Mesodermal cell (in vitro differentiated cells): ENCODE measurements around the gene CACNB3.
A peak's percentile ranks its signal among the peaks of the same experiment; 100 is the strongest.

ENCODE experiments used
- H3K27ac ChIP-seq: 2 replicates; pipeline ENCODE4 v1.7.0; 2013; ENCODE audit warnings: mild to moderate bottlenecking, low read depth, low read length, moderate library complexity; ENCODE audit not compliant: severe bottlenecking
- H3K36me3 ChIP-seq: 2 replicates; pipeline ENCODE4 v1.7.1; 2013; ENCODE audit warnings: mild to moderate bottlenecking, low read length, moderate library complexity; ENCODE audit not compliant: control insufficient read depth, insufficient read depth
- H3K4me1 ChIP-seq: one replicate; pipeline ENCODE4 v1.7.1; 2013; ENCODE audit warnings: mild to moderate bottlenecking, low read length; ENCODE audit not compliant: insufficient read depth, control insufficient read depth, poor library complexity, severe bottlenecking
- H3K4me3 ChIP-seq: 2 replicates; pipeline ENCODE4 v1.7.0; 2013; ENCODE audit warnings: low read length, control low read depth, mild to moderate bottlenecking; ENCODE audit not compliant: insufficient read depth, poor library complexity, severe bottlenecking; ENCODE audit errors: extremely low read depth
- H3K9me3 ChIP-seq: 2 replicates; pipeline ENCODE4 v1.7.1; 2013; ENCODE audit warnings: mild to moderate bottlenecking, low read length, moderate library complexity; ENCODE audit not compliant: control insufficient read depth
- WGBS, 2 experiments: methylation state at CpG; one replicate each; pipeline ENCODE4 v1.1.5; 2013; ENCODE audit warnings: missing lambda C conversion rate in 2 of 2; ENCODE audit not compliant: insufficient coverage in 2 of 2; 5-methylcytosine and 5-hydroxymethylcytosine counted together

Gene CACNB3

GRCh38 chr12:48822139-48822538 lies 3.8 kb downstream of the CACNB3 start:
- peaks cover 5% of the 10 kb centered on the region for H3K4me1 ChIP-seq
- no peak overlapping the region for H3K27ac ChIP-seq
- H3K9me3 ChIP-seq = no peaks in the 10 kb centered on the region
- peaks cover 42% of the 10 kb centered on the region for H3K36me3 ChIP-seq
- H3K4me3 ChIP-seq = no peak overlapping the region
- WGBS, 2 experiments = 81 to 93% methylated on average over 3 of the region's 5 CpGs

- Histone ChIP-seq H3K27ac (no peak overlapping the region), H3K9me3 (no peaks in the 10 kb centered on the region), H3K4me3 (no peak overlapping the region), H3K4me1 (peaks cover 4% of the 10 kb centered on the region), H3K36me3 (peaks cover 47% of the 10 kb centered on the region)
- WGBS, 2 experiments = 89 to 100% methylated on average over 1 of the region's 2 CpGs
Observed at GRCh38 chr12:48822711-48823110, 4.4 kb downstream of the CACNB3 start.

GRCh38 chr12:48823281-48823680 lies 5.0 kb downstream of the CACNB3 start:
- 93 to 98% methylated on average over 9 to 10 of the region's 11 CpGs for WGBS, 2 experiments
- Histone ChIP-seq H3K4me3 (no peak overlapping the region), H3K4me1 (no peaks in the 10 kb centered on the region), H3K9me3 (no peaks in the 10 kb centered on the region), H3K27ac (no peak overlapping the region), H3K36me3 (peaks cover 53% of the 10 kb centered on the region)

- no peak overlapping the region for H3K4me3 ChIP-seq
- no peaks in the 10 kb centered on the region for H3K9me3 ChIP-seq
- H3K27ac ChIP-seq = no peak overlapping the region
- WGBS, 2 experiments = 68 to 89% methylated on average over 9 to 11 of the region's 12 CpGs
- H3K4me1 ChIP-seq = no peaks in the 10 kb centered on the region
- peaks cover 61% of the 10 kb centered on the region for H3K36me3 ChIP-seq
Observed at GRCh38 chr12:48824112-48824511, 5.8 kb downstream of the CACNB3 start.

- Histone ChIP-seq H3K36me3 (peaks cover 69% of the 10 kb centered on the region), H3K4me1 (no peaks in the 10 kb centered on the region), H3K9me3 (no peaks in the 10 kb centered on the region), H3K4me3 (no peak overlapping the region), H3K27ac (no peak overlapping the region)
- 96% methylated on average over 4 of the region's 4 CpGs; no CpG with 5 or more reads in 1 of the 2 experiments for WGBS, 2 experiments
Observed at GRCh38 chr12:48824905-48825304, 6.6 kb downstream of the CACNB3 start.

- no peaks in the 10 kb centered on the region for H3K9me3 ChIP-seq
- peaks cover 79% of the 10 kb centered on the region for H3K36me3 ChIP-seq
- no peak overlapping the region for H3K4me3 ChIP-seq
- 86 to 91% methylated on average over 13 to 14 of the region's 15 CpGs for WGBS, 2 experiments
- H3K4me1 ChIP-seq = no peaks in the 10 kb centered on the region
- no peak overlapping the region for H3K27ac ChIP-seq
Observed at GRCh38 chr12:48826209-48826855, 8.0 kb downstream of the CACNB3 start.

- Histone ChIP-seq H3K36me3 (peaks cover 86% of the 10 kb centered on the region), H3K9me3 (no peaks in the 10 kb centered on the region), H3K27ac (no peak overlapping the region), H3K4me3 (no peak overlapping the region), H3K4me1 (no peaks in the 10 kb centered on the region)
- WGBS, 2 experiments = 89 to 100% methylated on average over 3 to 4 of the region's 8 CpGs
Observed at GRCh38 chr12:48827026-48827425, 8.7 kb downstream of the CACNB3 start.

GRCh38 chr12:48827513-48828096 lies 9.3 kb downstream of the CACNB3 start:
- Histone ChIP-seq H3K4me3 (no peak overlapping the region), H3K27ac (no peak overlapping the region), H3K36me3 (peaks cover 92% of the 10 kb centered on the region), H3K4me1 (no peaks in the 10 kb centered on the region), H3K9me3 (no peaks in the 10 kb centered on the region)
- 97 to 99% methylated on average over 15 to 16 of the region's 17 CpGs for WGBS, 2 experiments

- Histone ChIP-seq H3K4me1 (no peaks in the 10 kb centered on the region), H3K4me3 (no peak overlapping the region), H3K36me3 (peaks cover 97% of the 10 kb centered on the region), H3K27ac (peak overlapping the region; percentile 5), H3K9me3 (no peaks in the 10 kb centered on the region)
- WGBS, 2 experiments = 85 to 95% methylated on average over 2 of the region's 2 CpGs
Observed at GRCh38 chr12:48828293-48828692, 10.0 kb downstream of the CACNB3 start.

- no peak overlapping the region for H3K4me3 ChIP-seq
- H3K4me1 ChIP-seq = no peaks in the 10 kb centered on the region
- H3K9me3 ChIP-seq = no peaks in the 10 kb centered on the region
- WGBS, 2 experiments = 92 to 94% methylated on average over 10 to 12 of the region's 16 CpGs
- peak overlapping the region; percentile 5 for H3K27ac ChIP-seq
- H3K36me3 ChIP-seq = peaks cover 97% of the 10 kb centered on the region
Observed at GRCh38 chr12:48828841-48829575, 10.7 kb downstream of the CACNB3 start.

GRCh38 chr12:48831257-48831656 lies 13.0 kb downstream of the CACNB3 start:
- Histone ChIP-seq H3K4me1 (no peaks in the 10 kb centered on the region), H3K4me3 (no peak overlapping the region), H3K27ac (no peak overlapping the region), H3K9me3 (no peaks in the 10 kb centered on the region), H3K36me3 (peaks cover 99% of the 10 kb centered on the region)
- 93 to 99% methylated on average over 4 to 5 of the region's 6 CpGs for whole genome bisulfite sequencing, 2 experiments
